Muscle of back (tissue), 11 donors: ENCODE results near the gene EZH2. TPM values are rescaled to one million over a fixed set of nuclear protein-coding genes. Genes with fewer than 3 reads are reported as not detected.
A peak's percentile ranks its signal among the peaks of the same experiment; 100 is the strongest.

Source experiments
- DNase-seq, 3 donors: peaks; one replicate each; pipeline versions ENCODE4 v3.0.0 to v3.0.0-alpha.2; 2013
- polyA plus RNA-seq, 10 donors: library from polyadenylated mRNA; unstranded; fragments of 120-200 nt; gene quantifications; one replicate each; pipeline ENCODE4 v1.2.1, GENCODE V29; 2013; ENCODE audit not compliant: insufficient read length in 10 of 10

The EZH2 gene
- polyA plus RNA-seq, 10 donors: 17.8 to 32.2 (median 23.3) TPM

GRCh38 chr7:148903504-148903903 is 19.4 kb upstream of the EZH2 start:
- no peak for DNase-seq

DNA sequence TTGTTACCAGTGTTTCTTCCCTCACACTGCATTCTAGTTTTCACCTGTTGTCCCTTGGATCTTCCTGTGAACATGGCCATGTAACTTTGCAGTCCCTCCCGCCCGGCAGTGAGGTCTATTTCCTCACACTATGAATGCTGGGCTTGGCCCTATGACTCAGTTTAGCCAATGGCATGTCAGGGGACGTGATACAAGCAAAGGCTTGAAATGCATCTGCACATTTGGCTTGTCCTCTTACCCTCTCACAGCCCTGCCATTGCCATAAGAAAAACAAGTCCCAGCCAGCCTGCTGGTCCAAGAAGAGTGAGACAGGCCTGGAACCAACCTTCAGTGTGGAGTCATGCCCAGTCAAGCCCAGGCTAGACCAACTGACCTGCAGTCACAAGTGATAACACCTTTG is 17.1 kb upstream of the EZH2 start:
- DNase-seq: no peak

GRCh38 chr7:148898845-148899484 is 14.9 kb upstream of the EZH2 start:
- no peak for DNase-seq

DNA sequence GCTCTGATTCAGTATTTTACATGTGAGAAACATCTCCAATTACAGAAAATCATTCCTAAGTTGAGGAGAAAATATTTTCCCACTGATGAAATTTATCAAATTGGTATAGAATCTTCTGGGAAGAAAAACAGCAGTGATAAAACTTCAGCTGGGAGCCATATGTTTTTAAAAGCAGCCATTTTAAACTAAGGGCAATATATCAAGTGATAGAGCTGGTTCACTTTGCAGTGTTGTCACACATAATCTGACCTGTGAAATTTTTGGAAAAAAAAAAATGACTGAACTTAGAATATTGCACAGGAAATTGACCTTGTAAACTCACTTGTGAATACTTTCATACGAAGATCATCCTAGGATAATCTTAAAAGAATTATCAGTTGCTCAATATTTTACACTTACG is 10.5 kb upstream of the EZH2 start:
- DNase-seq: peak in 1 of 3 donors; percentile 12

- DNase-seq: no peak
Observed at GRCh38 chr7:148893071-148893470, 9.0 kb upstream of the EZH2 start.

- no peak for DNase-seq
Observed at GRCh38 chr7:148888300-148888699, 4.2 kb upstream of the EZH2 start.

- no peak for DNase-seq
Observed at GRCh38 chr7:148886844-148887243, 2.8 kb upstream of the EZH2 start.

DNA sequence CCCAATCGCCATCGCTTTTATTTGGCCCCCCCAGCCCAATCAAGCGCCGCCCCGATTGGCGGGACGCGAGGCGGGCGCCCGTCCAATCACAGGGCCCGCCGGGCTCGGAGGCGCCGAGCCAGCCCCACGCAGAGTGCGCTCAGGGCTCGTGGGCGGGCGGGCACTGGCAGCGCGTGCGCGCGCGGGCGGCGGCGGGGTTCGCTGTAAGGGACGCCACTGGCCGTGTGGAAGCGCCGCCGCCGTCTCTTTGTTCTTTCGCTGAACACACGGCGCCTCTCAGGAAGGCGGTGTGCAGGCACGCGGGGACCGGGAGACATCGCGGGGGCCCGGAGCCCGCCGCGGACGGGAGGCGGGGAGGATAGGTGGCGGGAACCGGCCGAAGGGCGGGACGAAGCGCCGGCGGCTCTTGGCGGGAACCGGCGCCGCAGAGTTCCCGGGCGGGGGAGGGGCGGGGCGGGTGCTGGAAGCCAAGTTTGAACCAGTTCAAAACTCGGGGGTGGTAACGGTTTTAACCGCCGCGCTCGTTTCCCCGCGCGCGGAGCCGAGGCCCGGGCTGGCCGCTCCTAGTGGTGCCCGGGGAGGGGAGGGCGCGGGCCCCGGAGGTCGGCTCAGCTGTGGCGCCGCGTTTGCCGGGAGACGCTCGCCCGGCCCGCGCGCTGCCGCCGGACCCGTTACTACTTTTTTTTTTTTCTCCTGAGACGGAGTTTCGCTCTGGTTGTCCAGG is 370 bp upstream of the EZH2 start:
- peak; percentile 93 to 97 (median 95) for DNase-seq

GRCh38 chr7:148883266-148884048 is 634 bp downstream of the EZH2 start:
- DNase-seq: peak; percentile 9 to 79 (median 39)

DNA sequence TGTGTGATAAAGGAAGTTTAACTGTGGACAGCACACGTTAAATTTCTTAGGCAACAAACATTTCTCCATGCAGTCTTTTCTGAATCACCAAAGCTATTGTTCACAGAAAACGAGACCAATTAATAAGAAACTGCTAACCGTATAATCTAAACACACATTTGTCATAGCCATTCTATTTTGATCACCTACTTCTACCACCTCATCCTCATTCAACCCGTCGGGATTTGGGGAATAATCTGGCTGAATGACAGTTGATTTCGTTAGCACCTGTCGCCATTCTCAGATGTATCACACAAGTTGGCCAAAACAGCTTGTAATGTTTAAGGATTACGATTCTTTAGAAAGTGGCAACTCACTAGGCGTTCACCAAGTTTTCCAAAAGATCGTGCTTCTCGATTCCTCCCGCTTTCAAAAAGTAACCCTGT is 1.2 kb downstream of the EZH2 start:
- DNase-seq: peak in 2 of 3 donors; percentile 27 to 52

DNA sequence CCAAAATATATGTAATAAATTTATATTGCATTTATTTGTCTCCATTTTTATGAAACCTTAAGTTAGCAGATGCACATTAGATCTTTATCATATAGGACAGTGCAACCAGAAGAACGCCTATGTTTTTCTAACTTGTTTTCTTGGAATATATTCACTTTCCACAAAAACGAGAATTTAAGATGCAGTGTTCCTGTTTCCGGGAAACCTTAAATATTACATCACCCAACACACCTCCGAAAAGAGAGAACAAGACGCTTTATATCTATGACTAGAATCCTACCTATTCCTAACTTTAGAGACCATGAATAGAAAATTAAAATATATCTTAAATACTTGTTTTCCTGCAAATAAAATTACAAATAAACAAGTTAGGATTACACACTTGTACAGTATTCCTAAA is 1.9 kb downstream of the EZH2 start:
- no peak for DNase-seq

GRCh38 chr7:148878317-148878716 is 5.8 kb downstream of the EZH2 start:
- DNase-seq: no peak

DNA sequence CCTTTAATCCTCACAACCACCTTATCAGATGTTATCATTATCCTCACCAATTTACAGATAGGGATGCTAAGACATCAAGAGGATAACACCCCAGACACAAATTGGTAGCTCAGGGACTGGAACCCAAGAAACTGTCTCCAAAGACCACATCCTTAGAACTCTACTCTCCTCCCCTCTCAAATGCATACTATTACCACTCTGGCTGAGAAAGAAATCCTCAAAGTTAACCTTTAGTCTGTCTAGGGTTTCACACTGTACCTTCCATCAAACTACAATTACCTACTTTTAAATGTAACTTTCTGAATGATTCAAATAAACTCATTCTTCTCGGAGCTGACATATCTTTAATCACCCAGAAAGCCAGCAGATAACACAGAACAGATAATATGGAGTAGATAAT is 6.6 kb downstream of the EZH2 start:
- no peak for DNase-seq

DNA sequence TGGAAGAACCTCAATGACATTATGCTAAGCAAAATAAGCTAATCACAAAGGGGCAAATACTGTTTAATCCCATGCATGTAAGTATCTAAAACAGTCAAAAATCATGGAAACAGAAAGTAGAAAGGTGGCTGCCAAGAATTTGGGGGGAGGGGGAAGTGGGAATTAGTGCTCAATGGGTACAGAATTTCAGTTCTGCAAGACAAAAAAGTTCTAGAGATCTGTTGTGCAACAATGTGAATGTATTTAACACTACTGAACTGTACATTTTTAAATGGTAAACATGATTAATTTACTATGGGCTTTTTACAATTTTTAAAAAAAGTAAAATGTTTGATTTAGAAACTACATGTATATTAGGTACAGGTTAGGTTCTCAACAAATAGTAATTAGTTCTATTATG is 11.9 kb downstream of the EZH2 start:
- DNase-seq: no peak

DNA sequence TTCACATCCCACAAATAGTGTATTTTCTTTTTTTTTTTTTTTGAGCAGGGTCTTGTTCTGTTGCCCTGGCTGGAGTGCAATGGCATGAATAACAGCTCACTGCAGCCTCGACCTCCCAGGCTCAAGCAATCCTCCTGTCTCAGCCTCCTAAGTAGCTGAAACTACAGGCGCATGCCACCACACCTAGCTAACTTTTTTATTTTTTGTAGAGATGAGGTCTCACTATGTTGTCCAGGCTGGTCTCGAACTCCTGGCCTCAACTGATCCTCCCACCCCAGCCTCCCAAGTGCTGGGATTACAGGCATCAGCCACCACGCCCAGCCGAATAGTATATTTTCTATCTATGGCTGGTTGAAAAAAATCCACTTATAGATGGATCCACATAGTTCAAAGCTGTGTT is 12.5 kb downstream of the EZH2 start:
- no peak for DNase-seq

GRCh38 chr7:148871030-148871429 is 13.1 kb downstream of the EZH2 start:
- DNase-seq: no peak

DNA sequence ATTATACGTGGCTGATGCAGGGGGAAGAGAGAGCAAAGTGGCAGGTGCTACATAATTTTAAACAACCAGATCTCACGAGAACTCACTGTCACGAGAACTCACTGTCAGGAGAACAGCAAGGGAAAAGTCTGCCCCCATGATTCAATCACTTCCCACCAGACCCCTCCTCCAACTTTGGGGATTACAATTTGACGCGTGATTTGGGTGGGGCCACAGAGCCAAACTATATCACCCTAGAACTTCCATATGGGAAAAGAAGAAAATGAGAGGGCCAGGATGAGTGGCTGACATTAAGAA is 15.8 kb downstream of the EZH2 start:
- DNase-seq: no peak

DNA sequence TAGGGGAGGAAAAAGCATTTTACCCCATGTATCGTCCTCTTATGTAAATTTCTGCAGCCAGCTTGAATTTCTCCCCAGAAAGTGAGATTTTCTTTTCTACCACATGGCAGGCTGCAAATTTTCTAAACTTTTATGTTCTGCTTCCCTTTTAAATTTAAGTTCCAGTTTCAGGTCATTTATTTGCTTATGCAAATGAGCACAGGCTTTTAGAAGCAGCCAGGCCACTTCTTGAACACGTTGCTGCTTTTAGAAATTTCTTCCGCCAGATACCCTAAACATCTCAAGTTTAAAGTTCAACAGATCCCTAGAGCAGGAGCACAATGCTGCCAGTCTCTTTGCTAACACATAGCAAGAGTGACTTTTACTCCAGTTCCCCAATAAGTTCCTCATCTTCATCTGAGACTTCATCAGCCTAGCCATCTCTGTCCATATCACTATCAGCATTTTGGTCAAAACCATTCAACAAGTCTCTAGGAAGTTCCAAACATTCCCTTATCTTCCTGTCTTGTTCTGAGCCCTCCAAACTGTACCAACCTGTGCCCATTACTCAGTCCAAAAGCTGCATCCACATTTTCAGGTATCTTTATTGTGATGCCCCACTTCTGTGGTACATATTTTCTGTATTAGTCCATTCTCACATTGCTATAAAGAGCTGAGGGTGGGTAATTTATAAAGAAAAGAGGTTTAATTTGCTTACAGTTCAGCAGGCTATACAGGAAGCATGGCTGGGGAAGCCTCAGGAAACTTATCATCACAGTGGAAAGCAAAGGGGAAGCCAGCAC is 16.3 kb downstream of the EZH2 start:
- no peak for DNase-seq

GRCh38 chr7:148866362-148866761 is 17.7 kb downstream of the EZH2 start:
- DNase-seq: no peak

DNA sequence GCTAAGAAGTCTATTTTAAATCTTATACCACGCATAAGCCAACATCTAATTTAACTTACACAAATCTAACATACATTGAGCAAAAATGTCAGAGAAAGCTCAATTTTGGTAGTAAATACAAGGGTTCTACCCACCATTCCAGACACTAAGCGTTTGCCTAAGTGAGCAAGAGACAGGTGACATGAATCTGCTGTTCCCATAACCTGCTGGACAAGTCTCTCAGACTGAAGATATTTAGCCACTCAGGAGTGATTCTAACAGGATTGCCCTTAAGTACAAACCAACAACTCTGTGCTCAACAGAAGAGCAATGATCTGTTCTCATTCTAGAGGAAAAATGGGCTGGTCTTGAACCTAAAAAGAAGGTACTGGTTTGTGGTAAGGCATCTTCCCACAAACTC is 18.8 kb downstream of the EZH2 start:
- no peak for DNase-seq

- DNase-seq: no peak
Observed at GRCh38 chr7:148863324-148863723, 20.8 kb downstream of the EZH2 start.

- DNase-seq: no peak
Observed at GRCh38 chr7:148862481-148862880, 21.6 kb downstream of the EZH2 start.
